NCI-H2227 treated with DMSO at 0.1 percent for 48 hours (cell line): ENCODE data around the gene PTPRM.

Experiments used
- DNase-seq: peaks from one replicate; lab custom pipeline; 2025; lab: John Stamatoyannopoulos, UW

The PTPRM gene

GRCh38 chr18:7668392-7668791, 101.3 kb downstream of the PTPRM start:
- no peak for DNase-seq

- DNase-seq = no peak
Observed at GRCh38 chr18:7669361-7669760, 102.2 kb downstream of the PTPRM start.

- DNase-seq = no peak
Observed at GRCh38 chr18:7671105-7671504, 104.0 kb downstream of the PTPRM start.

GRCh38 chr18:7676253-7676873, 109.2 kb downstream of the PTPRM start:
- DNase-seq = no peak

GRCh38 chr18:7677001-7677400, 109.9 kb downstream of the PTPRM start:
- DNase-seq = no peak

GRCh38 chr18:7677424-7677823, 110.3 kb downstream of the PTPRM start:
- DNase-seq = no peak

GRCh38 chr18:7678389-7678788, 111.3 kb downstream of the PTPRM start:
- DNase-seq = no peak

GRCh38 chr18:7678801-7679200, 111.7 kb downstream of the PTPRM start:
- no peak for DNase-seq

GRCh38 chr18:7681298-7681697, 114.2 kb downstream of the PTPRM start:
- no peak for DNase-seq

GRCh38 chr18:7682321-7682720, 115.2 kb downstream of the PTPRM start:
- no peak for DNase-seq

GRCh38 chr18:7683753-7684152, 116.6 kb downstream of the PTPRM start:
- DNase-seq = no peak

GRCh38 chr18:7684357-7684756, 117.2 kb downstream of the PTPRM start:
- DNase-seq = no peak

GRCh38 chr18:7684966-7685365, 117.8 kb downstream of the PTPRM start:
- no peak for DNase-seq

- no peak for DNase-seq
Observed at GRCh38 chr18:7686278-7686677, 119.2 kb downstream of the PTPRM start.

GRCh38 chr18:7688580-7688979, 121.5 kb downstream of the PTPRM start:
- DNase-seq = no peak

GRCh38 chr18:7691206-7691605, 124.1 kb downstream of the PTPRM start:
- no peak for DNase-seq

GRCh38 chr18:7696780-7697179, 129.7 kb downstream of the PTPRM start:
- DNase-seq = no peak

- DNase-seq = no peak
Observed at GRCh38 chr18:7697306-7697705, 130.2 kb downstream of the PTPRM start.

GRCh38 chr18:7711495-7711894, 144.4 kb downstream of the PTPRM start:
- no peak for DNase-seq

GRCh38 chr18:7720395-7720794, 153.3 kb downstream of the PTPRM start:
- DNase-seq = no peak

- no peak for DNase-seq
Observed at GRCh38 chr18:7721532-7721931, 154.4 kb downstream of the PTPRM start.

- DNase-seq = no peak
Observed at GRCh38 chr18:7722955-7723354, 155.8 kb downstream of the PTPRM start.

GRCh38 chr18:7723558-7723957, 156.4 kb downstream of the PTPRM start:
- no peak for DNase-seq

GRCh38 chr18:7725473-7725872, 158.4 kb downstream of the PTPRM start:
- no peak for DNase-seq

- DNase-seq = no peak
Observed at GRCh38 chr18:7725897-7726296, 158.8 kb downstream of the PTPRM start.
